ENCODE results near the gene CD200R1. TPM values are rescaled to one million over a fixed set of nuclear protein-coding genes. Genes with fewer than 3 reads are reported as not detected.
A peak's percentile ranks its signal among the peaks of the same experiment; 100 is the strongest.

Gene CD200R1
- total and polyA plus RNA-seq, 9 of the 15 experiments (the other 6 are each of a cell fraction or from before 2014, with no cell fraction given): 0.04 to 0.23 (median 0.09) TPM; not detected in 5

- TF ChIP-seq EGR1 (conservative IDR thresholded peaks at IDR 0.05) (no peak), ZNF699 (CRISPR knock-in tag; IDR thresholded peaks at IDR 0.05; ENCODE audit: insufficient replicate concordance) (no peak), GTF2A2 (tag; IDR thresholded peaks at IDR 0.05) (no peak), WHSC1 (IDR thresholded peaks at IDR 0.05; ENCODE audit: low read length) (no peak), TCFL5 (CRISPR knock-in tag; conservative IDR thresholded peaks at IDR 0.05) (no peak), CXXC5 (CRISPR knock-in tag; IDR thresholded peaks at IDR 0.05) (no peak), ZNF436 (CRISPR knock-in tag; IDR thresholded peaks at IDR 0.05) (no peak), ZBTB43 (CRISPR knock-in tag; IDR thresholded peaks at IDR 0.05) (no peak), KLF6 (CRISPR knock-in tag; IDR thresholded peaks at IDR 0.05; ENCODE audit: borderline replicate concordance) (no peak), FOXO4 (CRISPR knock-in tag; IDR thresholded peaks at IDR 0.05) (no peak), NFE2 (IDR thresholded peaks at IDR 0.05; ENCODE audit: low read depth) (peak; percentile 94), HMGN3 (IDR thresholded peaks at IDR 0.05; ENCODE audit: borderline replicate concordance, extremely low read depth, insufficient read length, low read depth, low read length) (no peak), ZFPM2 (CRISPR knock-in tag; IDR thresholded peaks at IDR 0.05) (no peak), PHB (CRISPR knock-in tag; IDR thresholded peaks at IDR 0.05) (no peak), MCM7 (IDR thresholded peaks at IDR 0.05) (no peak), ILK (tag; IDR thresholded peaks at IDR 0.05; ENCODE audit: borderline replicate concordance, low read depth) (no peak), CREM (IDR thresholded peaks at IDR 0.05; ENCODE audit: low read depth) (no peak), ZNF445 (CRISPR knock-in tag; IDR thresholded peaks at IDR 0.05; ENCODE audit: low read depth) (no peak), ZNF217 (CRISPR knock-in tag; IDR thresholded peaks at IDR 0.05) (no peak), SMARCA4 (IDR thresholded peaks at IDR 0.05) (peak; percentile 65), CBX1 (IDR thresholded peaks at IDR 0.05; ENCODE audit: low read depth) (no peak), ESRRA (IDR thresholded peaks at IDR 0.05; ENCODE audit: borderline replicate concordance, low read depth) (no peak), ATF4 (CRISPR knock-in tag; IDR thresholded peaks at IDR 0.05) (no peak), TAF1 (IDR thresholded peaks at IDR 0.05; ENCODE audit: control insufficient read depth, extremely low read depth, insufficient read depth, low read length, severe bottlenecking) (no peak), MAFK (IDR thresholded peaks at IDR 0.05; ENCODE audit: low read length) (peak; percentile 87), HES1 (IDR thresholded peaks at IDR 0.05; ENCODE audit: low read depth) (no peak), SIN3A (IDR thresholded peaks at IDR 0.05; ENCODE audit: borderline replicate concordance in 2 of 2, control insufficient read depth in 1 of 2, low read depth in 2 of 2, low read length in 2 of 2) (no peak), POLR3G (IDR thresholded peaks at IDR 0.05; ENCODE audit: extremely low read depth, insufficient read length, insufficient replicate concordance) (no peak)
These were observed 80.6 kb downstream of the CD200R1 start (continued) for GRCh38 chr3:112894258-112894657.

All from K562 (cell line).